HG02759 (cell line): ENCODE measurements around the gene ALOX15.
"Not testable (repeated sequence)": the region's sequence is repeated elsewhere in the genome, so short reads cannot be mapped to it uniquely, and the experiment has no call there.

ENCODE experiments used
- ATAC-seq: cut with Tn5 transposase; IDR thresholded peaks from one replicate; pipeline ENCODE4 v1.9.1; 2021; ENCODE audit warnings: mild to moderate bottlenecking, moderate library complexity; ENCODE audit not compliant: unreplicated experiment

ALOX15 gene

GRCh38 chr17:4620531-4621101 is 20.9 kb downstream of the ALOX15 start:
- no peak for ATAC-seq

- no peak for ATAC-seq
Observed at GRCh38 chr17:4617590-4618351, 23.7 kb downstream of the ALOX15 start.

GRCh38 chr17:4617090-4617489 is 24.4 kb downstream of the ALOX15 start:
- no peak for ATAC-seq

GRCh38 chr17:4616476-4616875 is 25.0 kb downstream of the ALOX15 start:
- no peak for ATAC-seq

- ATAC-seq: no peak
Observed at GRCh38 chr17:4610656-4611055, 30.8 kb downstream of the ALOX15 start.

- ATAC-seq: no peak
Observed at GRCh38 chr17:4610162-4610561, 31.3 kb downstream of the ALOX15 start.

GRCh38 chr17:4609761-4610160 is 31.7 kb downstream of the ALOX15 start:
- ATAC-seq: no peak

GRCh38 chr17:4607773-4608187 is 33.7 kb downstream of the ALOX15 start:
- no peak for ATAC-seq

- ATAC-seq: no peak
Observed at GRCh38 chr17:4607261-4607741, 34.2 kb downstream of the ALOX15 start.

GRCh38 chr17:4605826-4606225 is 35.7 kb downstream of the ALOX15 start:
- ATAC-seq: no peak

GRCh38 chr17:4604736-4605135 is 36.7 kb downstream of the ALOX15 start:
- ATAC-seq: not testable (repeated sequence)

GRCh38 chr17:4604111-4604644 is 37.3 kb downstream of the ALOX15 start:
- no peak for ATAC-seq

GRCh38 chr17:4602041-4602440 is 39.4 kb downstream of the ALOX15 start:
- no peak for ATAC-seq

- ATAC-seq: no peak
Observed at GRCh38 chr17:4601326-4601725, 40.2 kb downstream of the ALOX15 start.

- no peak for ATAC-seq
Observed at GRCh38 chr17:4600563-4600962, 40.9 kb downstream of the ALOX15 start.

- no peak for ATAC-seq
Observed at GRCh38 chr17:4599505-4600281, 41.8 kb downstream of the ALOX15 start.

GRCh38 chr17:4598776-4599504 is 42.5 kb downstream of the ALOX15 start:
- ATAC-seq: no peak

GRCh38 chr17:4597975-4598374 is 43.5 kb downstream of the ALOX15 start:
- ATAC-seq: no peak

GRCh38 chr17:4596636-4597380 is 44.7 kb downstream of the ALOX15 start:
- no peak for ATAC-seq
